ENCODE results near the gene GPAT3.
A peak's percentile ranks its signal among the peaks of the same experiment; 100 is the strongest.
"Not testable (repeated sequence)": the region's sequence is repeated elsewhere in the genome, so short reads cannot be mapped to it uniquely, and the experiment has no call there.

Gene GPAT3

DNA sequence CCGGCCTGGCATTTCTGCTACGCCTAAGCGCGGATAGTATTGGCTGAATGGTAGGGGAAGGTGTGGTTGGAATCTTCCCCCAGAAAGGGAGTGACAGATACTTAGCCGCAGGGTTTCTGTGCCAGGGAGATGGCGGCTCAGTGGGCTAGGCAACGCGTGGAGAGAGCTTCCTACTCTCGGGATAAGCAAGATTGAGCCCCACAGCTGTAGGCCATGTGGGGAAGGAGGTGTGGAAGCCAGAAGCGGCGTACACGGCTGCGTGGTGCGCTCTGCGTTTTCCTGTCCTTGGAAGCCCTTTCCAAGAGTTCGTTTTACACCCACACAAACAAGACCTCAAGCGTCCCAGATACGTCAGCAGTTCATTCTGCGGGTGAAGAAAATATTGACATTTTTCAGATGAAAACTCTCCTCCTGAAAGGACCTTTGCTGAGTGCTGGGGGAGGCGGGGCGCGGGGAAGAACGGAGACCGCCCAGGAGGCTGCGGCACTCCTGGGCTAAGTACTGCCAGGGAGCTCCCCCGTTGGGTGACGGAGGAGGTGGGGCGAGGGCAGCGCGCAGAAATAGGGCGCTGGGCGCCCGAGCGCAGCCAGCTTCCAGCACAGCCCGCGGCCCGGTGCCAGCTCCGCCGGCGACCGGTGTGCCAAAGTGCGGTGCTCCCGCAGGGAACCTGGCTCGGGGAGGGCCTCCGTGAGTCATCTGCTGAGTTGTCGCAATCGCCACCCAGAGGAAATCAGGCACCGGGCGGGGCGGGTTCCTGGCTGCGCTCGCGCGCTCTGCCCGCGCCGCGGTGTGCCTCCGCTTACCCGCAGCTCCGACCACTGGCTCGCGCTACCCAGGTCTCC is at the start of gene GPAT3:
Gene GPAT3, plus strand, starts transcription at position 589 of the 842 bp plus-strand sequence. CDS start 515 bp downstream, outside the sequence.
- peak; percentile 87 for DNase-seq

- DNase-seq, result no peak
These were observed 49.3 kb upstream of the GPAT3 start for GRCh38 chr4:83486457-83487129.

GRCh38 chr4:83489711-83490326 is 46.1 kb upstream of the GPAT3 start:
- DNase-seq, result peak; percentile 3

DNA sequence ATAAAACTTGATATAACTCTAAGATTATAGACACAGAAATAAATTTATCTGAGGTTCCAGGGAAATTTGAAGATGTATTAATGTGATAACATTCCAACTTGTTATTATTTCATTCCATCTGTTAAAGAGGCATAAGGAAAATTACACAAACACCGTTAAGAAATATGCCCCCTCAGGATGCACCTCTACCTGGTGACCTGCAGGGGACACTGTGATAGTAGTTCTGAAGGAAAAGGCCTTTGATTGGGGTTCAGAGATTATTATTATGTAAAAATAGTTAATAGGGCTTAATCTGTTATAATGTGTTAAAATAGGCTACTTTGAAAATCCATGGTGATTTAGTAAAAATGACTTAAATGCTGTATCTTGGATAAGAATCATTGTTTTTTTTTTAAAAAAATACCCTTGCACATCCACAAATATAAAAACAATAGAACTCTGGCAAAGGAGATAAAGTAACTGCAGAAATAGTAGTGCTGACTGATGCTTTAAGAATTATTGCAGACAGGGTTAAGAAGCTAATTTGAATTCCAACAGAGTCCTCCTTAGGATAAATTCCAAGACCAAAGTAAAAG is 44.9 kb upstream of the GPAT3 start:
- DNase-seq, result peak; percentile 45

- not testable (repeated sequence) for DNase-seq
These were observed 39.6 kb upstream of the GPAT3 start for GRCh38 chr4:83496085-83496917.

- no peak for DNase-seq
These were observed 37.7 kb upstream of the GPAT3 start for GRCh38 chr4:83498187-83498586.

- not testable (repeated sequence) for DNase-seq
These were observed 34.2 kb upstream of the GPAT3 start for GRCh38 chr4:83501671-83502070.

- no peak for DNase-seq
These were observed 31.9 kb upstream of the GPAT3 start for GRCh38 chr4:83503974-83504373.

GRCh38 chr4:83504503-83504902 is 31.4 kb upstream of the GPAT3 start:
- DNase-seq, result no peak

DNA sequence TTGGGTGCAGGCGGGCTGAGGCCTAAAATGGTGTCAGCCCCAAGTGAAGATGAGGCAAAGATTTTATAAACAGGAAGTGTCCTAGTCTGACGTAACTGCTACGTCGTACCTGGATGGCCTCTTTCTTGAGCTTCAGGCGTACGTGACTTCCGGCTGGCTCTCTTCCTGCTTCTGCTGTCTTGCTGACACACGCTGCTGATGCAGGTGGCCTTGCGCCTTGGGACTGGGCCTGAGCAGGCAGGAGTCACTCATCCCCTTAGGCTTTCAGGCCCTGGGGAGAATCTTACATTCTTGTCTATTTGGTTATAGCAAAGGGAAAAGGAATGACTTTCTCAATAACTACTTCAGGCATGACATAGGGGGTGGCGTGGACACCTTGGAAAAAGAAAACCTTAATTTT is 30.9 kb upstream of the GPAT3 start:
- no peak for DNase-seq

- peak; percentile 78 for DNase-seq
These were observed 26.7 kb upstream of the GPAT3 start for GRCh38 chr4:83509156-83509585.

DNA sequence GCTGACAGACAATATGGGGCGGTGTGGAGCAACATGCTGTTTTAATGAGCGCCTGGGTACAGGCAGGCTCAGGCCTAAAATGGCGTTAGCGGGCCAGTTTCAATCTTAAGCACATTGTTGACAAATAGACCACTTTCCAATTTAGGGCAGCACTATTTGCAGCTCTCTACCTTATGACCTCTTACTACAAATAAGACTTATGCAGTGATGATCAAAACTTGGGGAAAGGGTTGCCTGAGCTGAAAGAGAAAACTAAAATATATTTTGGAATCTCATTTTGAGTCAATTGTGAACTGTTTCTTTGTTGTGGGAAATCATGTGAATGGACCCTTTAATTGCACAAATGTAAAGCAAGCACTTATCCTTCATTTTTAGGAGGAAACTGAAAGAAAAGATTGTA is 25.5 kb upstream of the GPAT3 start:
- no peak for DNase-seq

- DNase-seq, result no peak
These were observed 19.7 kb upstream of the GPAT3 start for GRCh38 chr4:83516042-83516772.

- no peak for DNase-seq
These were observed 13.7 kb upstream of the GPAT3 start for GRCh38 chr4:83522239-83522638.

DNA sequence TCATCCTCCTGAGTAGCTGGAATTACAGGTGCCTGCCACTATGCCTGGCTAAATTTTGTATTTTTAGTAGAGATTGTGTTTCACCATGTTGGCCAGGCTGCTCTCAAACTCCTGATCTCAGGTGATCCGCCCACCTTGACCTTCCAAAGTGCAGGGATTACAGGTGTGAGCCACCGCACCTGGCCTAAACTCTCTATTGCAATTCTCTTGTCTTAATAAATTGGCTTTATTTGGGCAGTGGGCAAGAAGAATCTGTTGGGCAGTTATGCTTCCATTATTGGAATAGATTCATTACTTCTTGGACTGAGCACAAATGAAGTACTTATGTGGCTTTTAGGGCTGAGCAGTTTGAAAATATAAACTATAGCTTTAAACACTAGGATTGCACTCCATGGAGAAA is 8.2 kb upstream of the GPAT3 start:
- no peak for DNase-seq

- DNase-seq, result peak; percentile 71
These were observed 709 bp downstream of the GPAT3 start for GRCh38 chr4:83536362-83537272.

GRCh38 chr4:83542225-83542624 is 6.3 kb downstream of the GPAT3 start:
- no peak for DNase-seq

GRCh38 chr4:83546786-83547185 is 10.9 kb downstream of the GPAT3 start:
- DNase-seq, result no peak

DNA sequence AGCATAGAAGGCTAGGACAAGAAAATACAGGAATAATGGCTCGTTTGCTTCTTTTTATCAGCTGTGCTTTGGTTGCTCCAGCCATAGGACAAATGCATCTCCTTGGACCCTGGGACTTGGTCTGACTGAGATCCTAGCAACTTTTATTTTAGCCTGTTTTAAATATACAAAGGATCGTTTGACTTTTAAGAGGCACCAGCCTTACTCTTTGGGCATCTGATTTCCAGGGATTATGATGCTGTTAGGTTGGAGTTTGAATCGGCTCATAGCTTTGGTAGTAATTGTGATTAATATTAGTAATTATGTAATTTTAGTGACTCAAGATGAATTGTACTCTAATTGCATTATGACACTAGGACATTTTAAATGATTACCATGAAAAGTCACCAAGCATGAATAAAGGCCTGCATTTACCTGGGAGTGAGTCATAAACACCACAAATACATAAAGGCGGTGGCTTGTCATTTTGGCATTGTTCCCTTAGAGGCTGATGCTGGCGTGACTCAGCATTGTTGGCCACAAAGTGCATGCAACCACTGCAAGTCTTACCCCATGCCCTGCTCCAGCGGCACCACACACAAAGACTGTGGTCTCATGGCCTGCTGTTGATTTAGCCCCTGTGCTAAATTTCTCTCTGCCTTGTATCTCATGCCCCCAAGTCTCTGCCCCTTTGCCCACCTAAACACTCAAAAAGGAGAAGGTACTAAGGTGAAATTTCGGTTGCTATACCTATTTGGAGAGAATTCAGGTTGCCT is 12.4 kb downstream of the GPAT3 start:
- peak; percentile 94 for DNase-seq

DNA sequence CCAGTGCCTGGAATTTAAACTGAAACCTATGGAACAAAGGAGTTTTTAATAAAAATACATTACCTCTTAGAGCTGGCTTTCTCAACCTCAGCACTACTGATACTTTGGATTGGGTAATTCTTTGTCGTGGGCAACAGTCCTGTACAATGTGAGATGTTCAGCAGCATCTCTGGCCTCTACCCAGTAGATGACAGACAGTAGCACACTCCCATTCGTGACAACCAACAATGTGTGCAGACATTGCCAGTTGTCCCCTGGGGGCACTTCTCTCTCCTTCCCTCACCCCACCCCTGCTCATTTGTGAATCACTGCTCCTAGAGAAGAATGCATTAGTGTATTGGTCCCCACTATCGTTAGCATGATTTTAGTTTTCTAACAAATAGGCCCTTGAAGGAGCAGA is 16.2 kb downstream of the GPAT3 start:
- no peak for DNase-seq
